ENCODE data around the gene FBRS. TPM values are rescaled to one million over a fixed set of nuclear protein-coding genes. Genes with fewer than 3 reads are reported as not detected.

The FBRS gene
- total and polyA plus RNA-seq, 8 donors: 52.1 to 80.8 (median 62.7) TPM

DNA sequence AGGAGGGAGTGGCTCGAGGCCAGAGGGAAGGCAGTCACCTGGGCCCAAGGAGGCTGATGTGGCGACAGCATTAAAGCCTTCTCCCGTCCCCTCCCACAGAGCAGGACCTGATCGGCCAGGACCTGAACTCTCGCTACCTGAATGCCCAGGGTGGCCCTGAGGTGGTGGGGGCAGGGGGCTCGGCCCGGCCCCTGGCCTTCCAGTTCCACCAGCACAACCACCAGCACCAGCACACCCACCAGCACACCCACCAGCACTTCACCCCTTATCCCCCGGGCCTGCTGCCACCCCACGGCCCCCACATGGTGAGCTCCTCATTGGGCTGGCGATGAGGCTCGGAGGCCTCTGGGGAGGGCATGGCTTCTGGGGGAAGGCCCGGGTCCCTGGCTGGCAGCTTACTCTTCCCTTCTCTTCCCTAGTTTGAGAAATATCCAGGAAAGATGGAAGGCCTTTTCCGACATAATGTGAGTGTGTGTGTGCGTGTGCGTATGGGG lies 6.4 kb downstream of the FBRS start:
- no peak for DNase-seq
- no peak overlapping the region for H3K4me3 ChIP-seq
- TF ChIP-seq, protein P1, sequence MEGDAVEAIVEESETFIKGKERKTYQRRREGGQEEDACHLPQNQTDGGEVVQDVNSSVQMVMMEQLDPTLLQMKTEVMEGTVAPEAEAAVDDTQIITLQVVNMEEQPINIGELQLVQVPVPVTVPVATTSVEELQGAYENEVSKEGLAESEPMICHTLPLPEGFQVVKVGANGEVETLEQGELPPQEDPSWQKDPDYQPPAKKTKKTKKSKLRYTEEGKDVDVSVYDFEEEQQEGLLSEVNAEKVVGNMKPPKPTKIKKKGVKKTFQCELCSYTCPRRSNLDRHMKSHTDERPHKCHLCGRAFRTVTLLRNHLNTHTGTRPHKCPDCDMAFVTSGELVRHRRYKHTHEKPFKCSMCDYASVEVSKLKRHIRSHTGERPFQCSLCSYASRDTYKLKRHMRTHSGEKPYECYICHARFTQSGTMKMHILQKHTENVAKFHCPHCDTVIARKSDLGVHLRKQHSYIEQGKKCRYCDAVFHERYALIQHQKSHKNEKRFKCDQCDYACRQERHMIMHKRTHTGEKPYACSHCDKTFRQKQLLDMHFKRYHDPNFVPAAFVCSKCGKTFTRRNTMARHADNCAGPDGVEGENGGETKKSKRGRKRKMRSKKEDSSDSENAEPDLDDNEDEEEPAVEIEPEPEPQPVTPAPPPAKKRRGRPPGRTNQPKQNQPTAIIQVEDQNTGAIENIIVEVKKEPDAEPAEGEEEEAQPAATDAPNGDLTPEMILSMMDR (IDR thresholded peaks at IDR 0.05): no peak
- intact Hi-C loops (cut with DNase I): no loop called here
- no peak overlapping the region for H3K27ac ChIP-seq
- H3K9me3 ChIP-seq: no peaks in the 10 kb centered on the region
- H3K4me1 ChIP-seq: peaks cover 2 to 42% of the 10 kb centered on the region in 2 donors
- ATAC-seq: no peak
- H3K36me3 ChIP-seq: peaks cover 0 to 89% of the 10 kb centered on the region in 2 donors
- H3K27me3 ChIP-seq: no peaks in the 10 kb centered on the region

DNA sequence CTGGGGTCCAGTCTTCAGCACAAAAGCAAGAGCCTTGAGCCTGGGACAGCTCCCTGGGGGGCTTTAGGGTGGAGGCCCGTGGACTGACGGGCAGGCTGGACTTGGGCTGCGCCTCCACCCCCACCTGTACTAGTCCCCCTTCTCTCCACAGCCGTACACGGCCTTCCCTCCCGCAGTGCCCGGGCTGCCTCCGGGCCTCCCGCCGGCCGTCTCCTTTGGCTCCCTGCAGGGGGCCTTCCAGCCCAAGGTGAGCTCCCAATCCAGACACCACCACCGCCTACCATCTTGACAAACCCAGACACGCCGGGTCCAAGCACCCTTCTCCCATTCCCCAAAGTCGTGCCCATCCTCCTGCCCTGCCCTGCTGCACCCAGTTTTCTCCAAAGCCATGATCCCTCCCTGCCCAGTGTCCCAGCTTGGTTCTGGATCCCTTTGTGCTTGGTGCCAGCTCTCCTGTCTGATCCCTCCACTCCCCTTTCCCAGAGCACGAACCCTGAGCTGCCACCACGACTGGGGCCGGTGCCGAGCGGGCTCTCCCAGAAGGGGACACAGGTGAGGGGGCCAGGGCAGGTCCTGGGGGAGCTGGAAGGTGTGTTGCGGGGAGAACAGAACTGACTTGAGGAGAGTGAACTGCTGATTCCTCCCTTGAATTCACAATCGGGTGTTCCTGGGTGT lies 7.1 kb downstream of the FBRS start:
- no peak for DNase-seq
- Histone ChIP-seq H3K4me1 (peaks cover 2 to 37% of the 10 kb centered on the region in 2 donors), H3K27ac (no peak overlapping the region), H3K27me3 (no peaks in the 10 kb centered on the region), H3K36me3 (peaks cover 0 to 96% of the 10 kb centered on the region in 2 donors), H3K4me3 (no peak overlapping the region), H3K9me3 (no peaks in the 10 kb centered on the region)
- TF ChIP-seq, protein P1 (IDR thresholded peaks at IDR 0.05): no peak
- ATAC-seq: no peak
- intact Hi-C loops (cut with DNase I): no loop called here

DNA sequence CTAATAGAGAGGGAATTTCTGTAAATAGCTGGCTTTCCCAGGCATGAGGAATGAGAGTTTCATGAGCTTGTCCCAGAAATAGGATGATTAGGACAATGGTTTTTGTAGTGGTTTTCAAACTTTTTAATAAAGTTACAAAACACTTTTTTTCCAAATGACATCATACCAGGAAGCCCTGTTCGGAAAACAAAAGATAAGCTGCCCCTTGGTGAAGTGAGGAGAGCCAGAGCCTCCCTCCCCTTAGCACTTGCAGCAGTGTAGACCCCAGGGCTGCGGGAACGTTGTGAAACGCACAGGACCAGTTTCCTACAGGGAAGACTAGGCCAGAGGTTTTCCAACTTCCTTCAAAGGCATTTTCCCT lies 7.6 kb downstream of the FBRS start:
- no peak overlapping the region for H3K4me3 ChIP-seq
- TF ChIP-seq, protein P1 (IDR thresholded peaks at IDR 0.05): no peak
- intact Hi-C loops (cut with DNase I): no loop called here
- ATAC-seq: no peak
- peaks cover 2 to 32% of the 10 kb centered on the region in 2 donors for H3K4me1 ChIP-seq
- H3K36me3 ChIP-seq: peaks cover 0 to 100% of the 10 kb centered on the region in 2 donors
- no peaks in the 10 kb centered on the region for H3K27me3 ChIP-seq
- no peak overlapping the region for H3K27ac ChIP-seq
- no peaks in the 10 kb centered on the region for H3K9me3 ChIP-seq
- no peak for DNase-seq

DNA sequence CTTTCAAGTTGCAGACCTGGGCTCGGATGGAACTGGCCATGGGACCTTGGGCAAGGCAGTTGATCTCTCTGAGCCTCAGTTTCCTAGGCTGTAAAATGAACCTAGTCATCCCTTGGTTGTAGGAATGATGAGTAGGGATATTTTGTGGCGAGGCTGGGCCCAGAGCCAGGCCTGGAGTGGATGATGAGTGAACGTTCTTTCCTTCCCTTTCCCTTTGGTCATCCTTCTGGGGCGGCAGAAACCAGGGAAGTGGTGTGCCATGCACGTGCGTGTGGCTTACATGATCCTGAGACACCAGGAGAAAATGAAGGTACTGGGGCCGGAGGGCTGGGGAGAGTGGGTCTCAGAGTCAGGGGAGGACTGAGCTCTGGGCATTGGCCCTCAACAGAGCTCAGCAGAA lies 8.4 kb downstream of the FBRS start:
- Histone ChIP-seq H3K4me1 (peaks cover 0 to 23% of the 10 kb centered on the region in 2 donors), H3K36me3 (peaks cover 0 to 97% of the 10 kb centered on the region in 2 donors), H3K4me3 (no peak overlapping the region), H3K27ac (no peak overlapping the region), H3K27me3 (no peaks in the 10 kb centered on the region), H3K9me3 (no peaks in the 10 kb centered on the region)
- TF ChIP-seq, protein P1 (IDR thresholded peaks at IDR 0.05): no peak
- DNase-seq: no peak
- ATAC-seq: no peak
- intact Hi-C loops (cut with DNase I): no loop called here

DNA sequence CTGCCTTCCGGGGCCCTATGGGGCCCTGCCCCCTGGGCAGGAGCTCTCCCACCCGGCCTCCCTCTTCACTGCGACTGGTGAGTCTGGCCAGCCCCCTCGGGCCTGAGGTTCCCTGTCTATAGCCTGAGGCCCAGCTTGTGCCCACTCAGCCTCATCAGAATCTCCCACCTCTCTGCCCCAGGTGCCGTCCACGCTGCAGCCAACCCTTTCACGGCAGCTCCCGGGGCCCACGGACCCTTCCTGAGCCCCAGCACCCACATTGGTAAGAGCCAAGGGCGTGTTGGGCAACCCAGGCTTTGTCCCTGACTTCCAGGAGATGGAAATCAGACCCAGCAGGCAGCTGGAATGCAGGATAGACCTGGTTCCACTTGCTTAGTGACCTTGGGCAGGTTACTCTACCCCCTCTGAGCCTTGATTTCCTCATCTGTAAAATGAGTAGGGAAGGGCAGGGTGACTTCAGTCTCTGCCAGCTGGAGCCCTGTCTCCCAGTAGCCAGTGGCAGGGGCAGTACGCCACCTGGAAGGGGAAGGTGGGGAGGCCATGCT lies 9.2 kb downstream of the FBRS start:
- Histone ChIP-seq H3K27me3 (no peaks in the 10 kb centered on the region), H3K4me3 (no peak overlapping the region), H3K9me3 (no peaks in the 10 kb centered on the region), H3K36me3 (peaks cover 0 to 89% of the 10 kb centered on the region in 2 donors), H3K27ac (no peak overlapping the region), H3K4me1 (peaks cover 0 to 15% of the 10 kb centered on the region in 2 donors)
- DNase-seq: no peak
- TF ChIP-seq, protein P1 (IDR thresholded peaks at IDR 0.05): no peak
- no peak for ATAC-seq
- intact Hi-C loops (cut with DNase I): no loop called here

All from left lung (tissue), 10 donors.